Sigmoid colon (tissue), 4 donors: ENCODE data around the gene MRAP2.

Experiments used
- CTCF ChIP-seq, 4 experiments: fragments of 450-650 bp in 3 of 4; fragments of 200-600 bp in 1 of 4; IDR thresholded peaks; one replicate each; pipeline ENCODE4 v1.5.1; 2016 to 2019; ENCODE audit warnings: antibody characterized with exemption in 4 of 4, mild to moderate bottlenecking in 3 of 4, moderate library complexity in 2 of 4
- EP300 ChIP-seq, 4 donors: sonication (generic); formaldehyde crosslinking; IDR thresholded peaks; one replicate each; pipeline ENCODE4 v1.6.1; 2017; ENCODE audit warnings: antibody characterized with exemption in 4 of 4
- POLR2A ChIP-seq, 2 donors: fragments of 450-650 bp; IDR thresholded peaks; one replicate each; pipeline ENCODE4 v1.6.1; 2016; ENCODE audit warnings: antibody characterized with exemption in 2 of 2, mild to moderate bottlenecking in 2 of 2, moderate library complexity in 2 of 2
- POLR2AphosphoS5 ChIP-seq, 4 donors: sonication (generic); formaldehyde crosslinking; IDR thresholded peaks; one replicate each; pipeline ENCODE4 v1.6.1; 2017; ENCODE audit warnings: antibody characterized with exemption in 4 of 4

GRCh38 chr6:84037425-84038089 lies 4.0 kb downstream of the MRAP2 start:
- TF ChIP-seq POLR2A (IDR thresholded peaks at IDR 0.05) (no peak), EP300 (IDR thresholded peaks at IDR 0.05) (no peak), CTCF (IDR thresholded peaks at IDR 0.05) (no peak), POLR2AphosphoS5 (IDR thresholded peaks at IDR 0.05) (no peak)
